ENCODE data around the gene ZKSCAN8.

Gene ZKSCAN8

DNA sequence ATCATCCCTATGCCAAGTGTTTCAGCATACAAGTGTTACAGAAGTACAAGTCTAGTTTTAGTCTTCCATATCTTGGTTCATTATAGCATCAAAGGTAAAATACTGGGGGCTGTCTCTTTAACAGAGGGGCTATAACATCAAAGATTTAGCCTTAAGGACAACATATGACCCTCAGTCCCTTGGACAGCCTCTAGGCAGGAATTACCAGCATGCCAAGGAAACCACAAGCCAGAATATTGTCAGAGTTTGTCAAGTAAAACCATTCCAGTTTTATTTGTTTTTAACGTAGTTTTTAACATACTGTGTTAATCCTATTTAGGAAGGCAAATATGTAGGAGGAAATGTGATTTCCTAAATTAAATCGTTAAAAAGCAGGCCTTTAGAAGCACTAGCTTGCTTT is 18.6 kb downstream of the ZKSCAN8 start:
- peaks cover 12% of the 10 kb centered on the region for H3K4me1 Mint-ChIP-seq
- TF ChIP-seq, protein P1, sequence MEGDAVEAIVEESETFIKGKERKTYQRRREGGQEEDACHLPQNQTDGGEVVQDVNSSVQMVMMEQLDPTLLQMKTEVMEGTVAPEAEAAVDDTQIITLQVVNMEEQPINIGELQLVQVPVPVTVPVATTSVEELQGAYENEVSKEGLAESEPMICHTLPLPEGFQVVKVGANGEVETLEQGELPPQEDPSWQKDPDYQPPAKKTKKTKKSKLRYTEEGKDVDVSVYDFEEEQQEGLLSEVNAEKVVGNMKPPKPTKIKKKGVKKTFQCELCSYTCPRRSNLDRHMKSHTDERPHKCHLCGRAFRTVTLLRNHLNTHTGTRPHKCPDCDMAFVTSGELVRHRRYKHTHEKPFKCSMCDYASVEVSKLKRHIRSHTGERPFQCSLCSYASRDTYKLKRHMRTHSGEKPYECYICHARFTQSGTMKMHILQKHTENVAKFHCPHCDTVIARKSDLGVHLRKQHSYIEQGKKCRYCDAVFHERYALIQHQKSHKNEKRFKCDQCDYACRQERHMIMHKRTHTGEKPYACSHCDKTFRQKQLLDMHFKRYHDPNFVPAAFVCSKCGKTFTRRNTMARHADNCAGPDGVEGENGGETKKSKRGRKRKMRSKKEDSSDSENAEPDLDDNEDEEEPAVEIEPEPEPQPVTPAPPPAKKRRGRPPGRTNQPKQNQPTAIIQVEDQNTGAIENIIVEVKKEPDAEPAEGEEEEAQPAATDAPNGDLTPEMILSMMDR (IDR thresholded peaks at IDR 0.05), result no peak

DNA sequence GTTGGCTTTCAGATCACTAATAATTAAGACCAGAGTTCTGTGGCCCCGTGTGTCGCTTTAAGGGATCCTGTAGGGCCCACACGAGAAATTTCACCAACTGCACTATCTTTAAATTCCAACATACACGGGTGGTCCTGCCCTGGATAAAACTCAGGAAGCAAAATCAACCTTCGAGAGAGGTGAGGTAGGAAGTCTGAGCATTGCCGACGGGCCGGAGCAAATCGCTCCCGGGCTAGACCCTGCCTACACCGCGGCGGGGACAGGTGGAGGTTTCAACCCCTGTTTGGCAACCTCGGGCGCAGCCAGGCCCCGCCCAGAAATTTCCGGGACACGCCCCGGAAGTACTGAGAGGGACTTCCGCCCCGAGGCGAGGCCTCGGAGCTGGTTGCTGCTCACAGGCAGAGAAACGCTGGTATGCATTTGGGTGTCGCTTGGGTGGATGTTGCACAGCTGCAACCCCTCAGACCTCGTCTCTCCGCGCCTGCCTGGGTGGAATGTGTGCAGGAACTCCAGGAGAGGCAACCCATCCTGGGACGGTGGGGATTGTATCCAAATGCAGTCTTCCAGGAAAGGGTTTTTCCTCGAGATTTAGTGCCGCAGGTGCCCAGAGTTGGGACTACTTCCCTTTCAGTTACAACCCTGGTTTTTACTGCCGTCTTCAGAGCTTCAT is 19.9 kb downstream of the ZKSCAN8 start:
- Mint-ChIP-seq H3K27me3 (ENCODE audit: low read depth, poor library complexity) (peaks cover 18% of the 10 kb centered on the region), H3K36me3 (ENCODE audit: low read depth) (peaks cover 53% of the 10 kb centered on the region), H3K9me3 (peaks cover 18% of the 10 kb centered on the region), H3K4me3 (peak overlapping the region; percentile 81), H3K4me1 (peaks cover 12% of the 10 kb centered on the region), H3K27ac (no peak overlapping the region)
- TF ChIP-seq, protein P1 (IDR thresholded peaks at IDR 0.05), result no peak
- peak; percentile 80 for DNase-seq

More for the DNA sequence above, 18.6 kb downstream of the ZKSCAN8 start:
- H3K4me3 Mint-ChIP-seq, result no peak overlapping the region
- no peak overlapping the region for H3K27ac Mint-ChIP-seq
- peaks cover 18% of the 10 kb centered on the region for H3K9me3 Mint-ChIP-seq
- H3K36me3 Mint-ChIP-seq (ENCODE audit: low read depth), result peaks cover 66% of the 10 kb centered on the region
- H3K27me3 Mint-ChIP-seq (ENCODE audit: low read depth, poor library complexity), result peaks cover 17% of the 10 kb centered on the region
- no peak for DNase-seq

DNA sequence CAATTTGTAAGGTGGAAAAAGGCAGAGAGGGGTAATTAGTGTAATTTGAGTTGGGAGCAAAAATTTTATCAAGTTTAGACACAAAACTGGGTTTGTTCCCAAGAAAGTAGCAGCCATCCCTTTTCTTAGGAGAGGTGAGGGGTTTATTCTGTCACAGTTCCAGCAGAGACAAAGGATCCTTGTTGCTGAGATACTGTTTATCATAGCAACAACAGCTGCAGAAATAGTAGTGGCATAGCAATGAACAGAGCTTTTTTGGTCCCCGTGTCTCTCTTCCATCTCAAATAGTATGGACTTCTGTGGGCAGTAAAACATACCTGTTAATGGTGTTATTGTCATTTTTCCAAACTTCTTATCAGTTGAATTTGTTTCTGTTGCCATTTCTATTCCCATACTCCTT is 23.9 kb downstream of the ZKSCAN8 start:
- H3K27me3 Mint-ChIP-seq (ENCODE audit: low read depth, poor library complexity), result peaks cover 21% of the 10 kb centered on the region
- TF ChIP-seq, protein P1 (IDR thresholded peaks at IDR 0.05), result no peak

DNA sequence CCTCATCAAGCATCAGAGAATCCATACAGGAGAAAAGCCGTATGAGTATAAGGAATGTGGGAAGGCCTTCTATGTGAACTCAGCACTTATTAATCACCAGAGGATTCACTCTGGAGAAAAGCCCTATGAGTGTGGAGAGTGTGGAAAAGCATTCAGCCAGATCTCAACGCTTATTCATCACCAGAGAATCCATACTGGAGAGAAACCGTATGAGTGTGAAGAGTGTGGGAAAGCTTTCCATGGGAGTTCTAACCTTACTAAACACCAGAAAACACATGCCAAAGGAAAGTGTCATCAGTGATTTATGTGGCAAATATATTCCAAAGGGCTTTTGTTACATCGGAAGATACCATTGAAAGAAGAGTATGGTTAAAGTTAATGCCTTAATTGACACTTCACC is 25.4 kb downstream of the ZKSCAN8 start:
- no peak for DNase-seq
- TF ChIP-seq, protein P1 (IDR thresholded peaks at IDR 0.05), result no peak
- Mint-ChIP-seq H3K36me3 (ENCODE audit: low read depth) (peaks cover 31% of the 10 kb centered on the region), H3K4me1 (peaks cover 4% of the 10 kb centered on the region), H3K4me3 (no peak overlapping the region), H3K27me3 (ENCODE audit: low read depth, poor library complexity) (peaks cover 24% of the 10 kb centered on the region), H3K27ac (no peak overlapping the region), H3K9me3 (peaks cover 5% of the 10 kb centered on the region)

More for the DNA sequence above, 23.9 kb downstream of the ZKSCAN8 start:
- peaks cover 14% of the 10 kb centered on the region for H3K9me3 Mint-ChIP-seq
- H3K27ac Mint-ChIP-seq, result no peak overlapping the region
- H3K4me1 Mint-ChIP-seq, result peaks cover 12% of the 10 kb centered on the region
- H3K36me3 Mint-ChIP-seq (ENCODE audit: low read depth), result peaks cover 29% of the 10 kb centered on the region
- DNase-seq, result no peak
- H3K4me3 Mint-ChIP-seq, result no peak overlapping the region

DNA sequence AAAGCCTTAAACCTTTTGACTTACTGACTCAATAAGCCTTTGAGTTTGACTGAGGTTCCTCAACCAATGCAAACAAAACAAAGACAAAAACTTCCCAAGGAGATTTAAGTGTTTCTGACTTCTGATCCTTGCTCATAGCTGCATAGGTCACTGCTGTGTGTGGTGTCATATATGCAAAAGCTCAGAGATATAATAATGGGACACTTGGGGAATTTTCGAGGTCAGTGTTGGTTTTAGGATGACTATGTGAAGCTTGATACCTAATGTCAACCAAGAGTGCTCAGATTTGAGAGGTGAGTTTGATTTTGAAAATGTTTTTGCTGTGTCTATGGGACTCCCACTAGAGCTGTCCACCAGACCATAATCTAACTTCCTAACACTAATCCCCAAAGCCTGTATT is 26.2 kb downstream of the ZKSCAN8 start:
- Mint-ChIP-seq H3K36me3 (ENCODE audit: low read depth) (peaks cover 28% of the 10 kb centered on the region), H3K9me3 (no peaks in the 10 kb centered on the region), H3K27me3 (ENCODE audit: low read depth, poor library complexity) (peaks cover 19% of the 10 kb centered on the region), H3K4me3 (no peak overlapping the region), H3K4me1 (no peaks in the 10 kb centered on the region), H3K27ac (no peak overlapping the region)
- no peak for DNase-seq
- TF ChIP-seq, protein P1 (IDR thresholded peaks at IDR 0.05), result no peak

DNA sequence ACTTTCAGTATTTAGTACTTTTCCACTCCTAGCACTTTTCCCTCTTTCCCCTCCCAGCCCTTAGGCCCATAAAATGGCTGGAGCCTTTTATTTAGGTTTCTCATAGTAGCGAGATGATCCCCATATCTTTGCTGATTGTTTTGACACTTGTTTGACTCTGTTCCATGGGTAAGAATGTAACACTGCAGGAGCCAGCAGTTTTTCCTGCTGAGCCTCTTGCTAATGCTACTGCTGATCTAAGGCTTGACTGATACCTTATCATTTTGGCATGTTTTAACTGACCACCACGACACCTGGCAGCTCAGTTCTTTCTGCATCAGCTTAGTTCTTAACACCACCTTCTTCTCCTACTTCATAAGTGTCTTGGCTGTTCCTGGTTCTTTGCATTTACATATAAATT is 29.6 kb downstream of the ZKSCAN8 start:
- Mint-ChIP-seq H3K36me3 (ENCODE audit: low read depth) (peaks cover 28% of the 10 kb centered on the region), H3K27me3 (ENCODE audit: low read depth, poor library complexity) (peaks cover 27% of the 10 kb centered on the region), H3K9me3 (peaks cover 4% of the 10 kb centered on the region), H3K4me1 (no peaks in the 10 kb centered on the region), H3K27ac (no peak overlapping the region), H3K4me3 (no peak overlapping the region)
- TF ChIP-seq, protein P1 (IDR thresholded peaks at IDR 0.05), result no peak
- DNase-seq, result no peak

Measured in nephron progenitor cell (in vitro differentiated cells).